MM.1S (cell line): ENCODE measurements around the gene ZNF827.

Experiments used
- EZH2 ChIP-seq: fragments of 300-600 bp; sonication (generic); optimal IDR thresholded peaks from 2 replicates; pipeline ENCODE3; 2017; ENCODE audit warnings: low read depth, mild to moderate bottlenecking, antibody characterized with exemption, low read length, mixed read lengths
- EZH2phosphoT487 ChIP-seq: fragments of 300-600 bp; sonication (generic); IDR thresholded peaks from 2 replicates; pipeline ENCODE4 v1.6.1; 2018; ENCODE audit warnings: antibody characterized with exemption, low read length
- TF ChIP-seq, protein P1 (sequence below): fragments of 300-600 bp; sonication (generic); IDR thresholded peaks from 2 replicates; pipeline ENCODE4 v1.5.1; 2016; ENCODE audit warnings: antibody characterized with exemption, low read length, mixed read lengths

DNA sequence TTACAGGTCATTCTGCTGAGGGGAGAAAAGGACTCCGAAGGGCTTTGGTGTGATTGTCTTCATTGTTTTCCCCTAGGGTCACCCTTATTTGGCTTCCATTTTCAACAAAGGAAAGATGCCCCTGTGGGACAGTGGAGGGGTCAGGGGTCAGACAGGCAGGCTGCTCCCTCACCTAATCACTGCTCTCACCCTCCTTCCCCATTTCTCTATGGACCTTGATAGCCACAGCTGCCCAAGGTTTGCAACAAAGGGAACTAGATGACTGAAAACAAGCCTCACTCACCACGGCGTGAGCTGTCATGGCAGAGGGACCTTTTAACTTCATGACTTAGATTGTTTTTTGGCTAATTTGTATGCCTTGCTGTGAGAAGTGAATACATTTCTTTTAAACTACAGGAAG is 218.0 kb downstream of the ZNF827 start:
- TF ChIP-seq, protein P1, sequence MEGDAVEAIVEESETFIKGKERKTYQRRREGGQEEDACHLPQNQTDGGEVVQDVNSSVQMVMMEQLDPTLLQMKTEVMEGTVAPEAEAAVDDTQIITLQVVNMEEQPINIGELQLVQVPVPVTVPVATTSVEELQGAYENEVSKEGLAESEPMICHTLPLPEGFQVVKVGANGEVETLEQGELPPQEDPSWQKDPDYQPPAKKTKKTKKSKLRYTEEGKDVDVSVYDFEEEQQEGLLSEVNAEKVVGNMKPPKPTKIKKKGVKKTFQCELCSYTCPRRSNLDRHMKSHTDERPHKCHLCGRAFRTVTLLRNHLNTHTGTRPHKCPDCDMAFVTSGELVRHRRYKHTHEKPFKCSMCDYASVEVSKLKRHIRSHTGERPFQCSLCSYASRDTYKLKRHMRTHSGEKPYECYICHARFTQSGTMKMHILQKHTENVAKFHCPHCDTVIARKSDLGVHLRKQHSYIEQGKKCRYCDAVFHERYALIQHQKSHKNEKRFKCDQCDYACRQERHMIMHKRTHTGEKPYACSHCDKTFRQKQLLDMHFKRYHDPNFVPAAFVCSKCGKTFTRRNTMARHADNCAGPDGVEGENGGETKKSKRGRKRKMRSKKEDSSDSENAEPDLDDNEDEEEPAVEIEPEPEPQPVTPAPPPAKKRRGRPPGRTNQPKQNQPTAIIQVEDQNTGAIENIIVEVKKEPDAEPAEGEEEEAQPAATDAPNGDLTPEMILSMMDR: no peak
- TF ChIP-seq EZH2 (no peak), EZH2phosphoT487 (no peak)
